ENCODE measurements around the gene TMCO4. TPM values are rescaled to one million over a fixed set of nuclear protein-coding genes. Genes with fewer than 3 reads are reported as not detected.

The TMCO4 gene
- total RNA-seq, 1 experiment from 2014 or later = 25.8 TPM

- no peak for DNase-seq
- no peaks in the 10 kb centered on the region for H3K9me3 ChIP-seq
- no peaks in the 10 kb centered on the region for H3K27me3 ChIP-seq
- no peaks in the 10 kb centered on the region for H3K36me3 ChIP-seq
- H3K4me3 ChIP-seq = no peak overlapping the region
Measured at GRCh38 chr1:19720973-19721372, 78.7 kb downstream of the TMCO4 start.

GRCh38 chr1:19720174-19720573 is 79.5 kb downstream of the TMCO4 start:
- DNase-seq = no peak
- Histone ChIP-seq H3K36me3 (no peaks in the 10 kb centered on the region), H3K4me3 (no peak overlapping the region), H3K9me3 (no peaks in the 10 kb centered on the region), H3K27me3 (no peaks in the 10 kb centered on the region)

- DNase-seq = no peak
- Histone ChIP-seq H3K36me3 (no peaks in the 10 kb centered on the region), H3K4me3 (no peak overlapping the region), H3K9me3 (no peaks in the 10 kb centered on the region), H3K27me3 (no peaks in the 10 kb centered on the region)
Measured at GRCh38 chr1:19717467-19717866, 82.2 kb downstream of the TMCO4 start.

GRCh38 chr1:19715334-19716203 is 84.1 kb downstream of the TMCO4 start:
- H3K36me3 ChIP-seq = no peaks in the 10 kb centered on the region
- no peaks in the 10 kb centered on the region for H3K27me3 ChIP-seq
- peak; percentile 91 for DNase-seq
- no peaks in the 10 kb centered on the region for H3K9me3 ChIP-seq
- no peak overlapping the region for H3K4me3 ChIP-seq

- Histone ChIP-seq H3K9me3 (no peaks in the 10 kb centered on the region), H3K27me3 (no peaks in the 10 kb centered on the region), H3K36me3 (no peaks in the 10 kb centered on the region), H3K4me3 (no peak overlapping the region)
- DNase-seq = no peak
Measured at GRCh38 chr1:19712928-19713327, 86.8 kb downstream of the TMCO4 start.

- Histone ChIP-seq H3K27me3 (no peaks in the 10 kb centered on the region), H3K4me3 (no peak overlapping the region), H3K36me3 (no peaks in the 10 kb centered on the region), H3K9me3 (no peaks in the 10 kb centered on the region)
- no peak for DNase-seq
Measured at GRCh38 chr1:19710825-19711611, 88.7 kb downstream of the TMCO4 start.

- no peak for DNase-seq
- H3K27me3 ChIP-seq = no peaks in the 10 kb centered on the region
- no peak overlapping the region for H3K4me3 ChIP-seq
- H3K9me3 ChIP-seq = no peaks in the 10 kb centered on the region
- no peaks in the 10 kb centered on the region for H3K36me3 ChIP-seq
Measured at GRCh38 chr1:19709260-19709793, 90.4 kb downstream of the TMCO4 start.

- DNase-seq = no peak
- no peak overlapping the region for H3K4me3 ChIP-seq
- no peaks in the 10 kb centered on the region for H3K9me3 ChIP-seq
- no peaks in the 10 kb centered on the region for H3K36me3 ChIP-seq
- H3K27me3 ChIP-seq = no peaks in the 10 kb centered on the region
Measured at GRCh38 chr1:19708567-19709110, 91.1 kb downstream of the TMCO4 start.

- Histone ChIP-seq H3K27me3 (no peaks in the 10 kb centered on the region), H3K4me3 (no peak overlapping the region), H3K9me3 (no peaks in the 10 kb centered on the region), H3K36me3 (no peaks in the 10 kb centered on the region)
- DNase-seq = no peak
Measured at GRCh38 chr1:19706136-19706535, 93.6 kb downstream of the TMCO4 start.

GRCh38 chr1:19705464-19705863 is 94.3 kb downstream of the TMCO4 start:
- Histone ChIP-seq H3K27me3 (no peaks in the 10 kb centered on the region), H3K4me3 (no peak overlapping the region), H3K9me3 (no peaks in the 10 kb centered on the region), H3K36me3 (no peaks in the 10 kb centered on the region)
- no peak for DNase-seq

- Histone ChIP-seq H3K4me3 (no peak overlapping the region), H3K27me3 (no peaks in the 10 kb centered on the region), H3K36me3 (no peaks in the 10 kb centered on the region), H3K9me3 (no peaks in the 10 kb centered on the region)
- DNase-seq = peak; percentile 64
Measured at GRCh38 chr1:19704247-19705113, 95.2 kb downstream of the TMCO4 start.

GRCh38 chr1:19703280-19703679 is 96.4 kb downstream of the TMCO4 start:
- Histone ChIP-seq H3K27me3 (no peaks in the 10 kb centered on the region), H3K36me3 (no peaks in the 10 kb centered on the region), H3K4me3 (no peak overlapping the region), H3K9me3 (no peaks in the 10 kb centered on the region)
- DNase-seq = no peak

GRCh38 chr1:19700079-19700777 is 99.5 kb downstream of the TMCO4 start:
- DNase-seq = no peak
- H3K4me3 ChIP-seq = no peak overlapping the region
- no peaks in the 10 kb centered on the region for H3K36me3 ChIP-seq
- H3K9me3 ChIP-seq = no peaks in the 10 kb centered on the region
- H3K27me3 ChIP-seq = no peaks in the 10 kb centered on the region

- H3K9me3 ChIP-seq = no peaks in the 10 kb centered on the region
- no peak overlapping the region for H3K4me3 ChIP-seq
- H3K27me3 ChIP-seq = no peaks in the 10 kb centered on the region
- DNase-seq = no peak
- H3K36me3 ChIP-seq = no peaks in the 10 kb centered on the region
Measured at GRCh38 chr1:19698181-19698580, 101.5 kb downstream of the TMCO4 start.

- Histone ChIP-seq H3K36me3 (no peaks in the 10 kb centered on the region), H3K27me3 (no peaks in the 10 kb centered on the region), H3K9me3 (no peaks in the 10 kb centered on the region), H3K4me3 (no peak overlapping the region)
- no peak for DNase-seq
Measured at GRCh38 chr1:19696820-19697219, 102.9 kb downstream of the TMCO4 start.

- Histone ChIP-seq H3K36me3 (no peaks in the 10 kb centered on the region), H3K27me3 (no peaks in the 10 kb centered on the region), H3K9me3 (no peaks in the 10 kb centered on the region), H3K4me3 (no peak overlapping the region)
- no peak for DNase-seq
Measured at GRCh38 chr1:19695772-19696171, 103.9 kb downstream of the TMCO4 start.

Data from MG63 (cell line).